GM23248 (cell line): Measurements from ENCODE around the gene MPDZ. TPM values are rescaled to one million over a fixed set of nuclear protein-coding genes. Genes with fewer than 3 reads are reported as not detected.
A peak's percentile ranks its signal among the peaks of the same experiment; 100 is the strongest.

Experiments
- DNase-seq: peaks from one replicate; pipeline ENCODE4 v3.0.0-alpha.2; 2015
- H2AFZ ChIP-seq: fragments of 200-600 bp; sonication (generic); 2 replicates; pipeline ENCODE4 v1.6.1; 2016; ENCODE audit warnings: antibody characterized with exemption
- H3F3A ChIP-seq: fragments of 200-600 bp; sonication (generic); 2 replicates; pipeline ENCODE4 v1.6.1; 2016; ENCODE audit warnings: mild to moderate bottlenecking, antibody characterized with exemption, mixed run types; ENCODE audit not compliant: insufficient read depth
- H3K27ac ChIP-seq: fragments of 200-600 bp; sonication (generic); 2 replicates; pipeline ENCODE4 v1.5.1; 2016; ENCODE audit warnings: mild to moderate bottlenecking
- H3K27me3 ChIP-seq: fragments of 200-600 bp; sonication (generic); replicated peaks from 2 replicates; pipeline ENCODE4 v1.6.1; 2016; ENCODE audit warnings: mild to moderate bottlenecking; ENCODE audit not compliant: insufficient read depth
- H3K36me3 ChIP-seq: fragments of 200-600 bp; sonication (generic); 2 replicates; pipeline ENCODE4 v1.6.1; 2016; ENCODE audit warnings: low read depth, mild to moderate bottlenecking
- H3K4me1 ChIP-seq: fragments of 200-600 bp; sonication (generic); 2 replicates; pipeline ENCODE4 v1.6.1; 2016; ENCODE audit warnings: mild to moderate bottlenecking; ENCODE audit not compliant: insufficient read depth
- H3K4me2 ChIP-seq: fragments of 200-600 bp; sonication (generic); one replicate; pipeline ENCODE4 v1.6.1; 2016; ENCODE audit warnings: mild to moderate bottlenecking; ENCODE audit not compliant: unreplicated experiment
- H3K4me3 ChIP-seq: fragments of 200-600 bp; sonication (generic); 2 replicates; pipeline ENCODE4 v1.5.1; 2016; ENCODE audit warnings: mild to moderate bottlenecking
- H3K79me2 ChIP-seq: fragments of 200-600 bp; sonication (generic); 2 replicates; pipeline ENCODE4 v1.6.1; 2016; ENCODE audit warnings: mild to moderate bottlenecking; ENCODE audit not compliant: insufficient read depth
- H3K9ac ChIP-seq: fragments of 200-600 bp; sonication (generic); 2 replicates; pipeline ENCODE4 v1.6.1; 2016; ENCODE audit warnings: mild to moderate bottlenecking
- H3K9me2 ChIP-seq: fragments of 200-600 bp; sonication (generic); 2 replicates; pipeline ENCODE4 v1.6.1; 2016; ENCODE audit warnings: mixed run types, mild to moderate bottlenecking, moderate library complexity; ENCODE audit not compliant: insufficient read depth
- H3K9me3 ChIP-seq: fragments of 200-600 bp; sonication (generic); one replicate; pipeline ENCODE4 v1.6.1; 2017; ENCODE audit warnings: low read depth
- H4K20me1 ChIP-seq: fragments of 200-600 bp; sonication (generic); 2 replicates; pipeline ENCODE4 v1.6.0; 2016; ENCODE audit not compliant: insufficient read depth
- EZH2 ChIP-seq: fragments of 200-600 bp; sonication (generic); IDR thresholded peaks from 2 replicates; pipeline ENCODE4 v1.6.1; 2018; ENCODE audit warnings: antibody characterized with exemption, mild to moderate bottlenecking; ENCODE audit not compliant: insufficient read depth, poor library complexity, severe bottlenecking
- EZH2phosphoT487 ChIP-seq: fragments of 200-600 bp; sonication (generic); IDR thresholded peaks from 2 replicates; pipeline ENCODE4 v1.6.1; 2018; ENCODE audit warnings: antibody characterized with exemption, moderate library complexity, mild to moderate bottlenecking, low read depth; ENCODE audit not compliant: insufficient read depth
- WGBS, 2 experiments: methylation state at CpG; one replicate each; pipeline ENCODE4 v1.1.6; 2015 to 2017; ENCODE audit warnings: low lambda C conversion rate in 2 of 2, low coverage in 1 of 2; ENCODE audit errors: missing lambda C conversion rate in 2 of 2; 5-methylcytosine and 5-hydroxymethylcytosine counted together
- in situ Hi-C: fragments of 300-500 bp; cut with MboI; formaldehyde crosslinking; loops from 2 replicates; pipeline ENCODE4 v1.15.0; 2020
- polyA plus RNA-seq: library from polyadenylated mRNA; unstranded; fragments of >200 nt; fragmentation: Nextera tagmentation; extraction: Ambion mirVana; gene quantifications from 2 replicates; pipeline ENCODE4 v1.2.1, GENCODE V29; 2016
- total RNA-seq: library from RNA; depleted of rRNA; stranded (reverse); fragments of >200 nt; shearing (Covaris generic); gene quantifications from 2 replicates; pipeline ENCODE4 v1.2.3, GENCODE V29; 2014

Gene MPDZ
- total and polyA plus RNA-seq, 2 experiments from 2014 or later: 17.2 to 31.9 TPM

GRCh38 chr9:13122756-13123369, 156.6 kb downstream of the MPDZ start:
- Histone ChIP-seq H3K27me3 (no peaks in the 10 kb centered on the region), H3F3A (no peaks in the 10 kb centered on the region), H3K36me3 (peaks cover 44% of the 10 kb centered on the region), H3K79me2 (no peaks in the 10 kb centered on the region), H3K4me2 (no peak overlapping the region), H3K4me3 (no peak overlapping the region), H2AFZ (no peak overlapping the region), H3K9me3 (no peaks in the 10 kb centered on the region), H3K4me1 (0 out of 2 replicates have a peak, but pooled peaks cover under 1% of the 10 kb centered on the region), H3K9me2 (no peaks in the 10 kb centered on the region), H3K27ac (no peak overlapping the region), H4K20me1 (no peaks in the 10 kb centered on the region), H3K9ac (no peak overlapping the region)
- 97 to 98% methylated on average over 9 of the region's 9 CpGs for WGBS, 2 experiments
- in situ Hi-C loops: no loop called here
- DNase-seq: no peak
- TF ChIP-seq EZH2 (no peak), EZH2phosphoT487 (no peak)

GRCh38 chr9:13118313-13118712, 161.2 kb downstream of the MPDZ start:
- Histone ChIP-seq H3K9me2 (no peaks in the 10 kb centered on the region), H3K27me3 (no peaks in the 10 kb centered on the region), H2AFZ (no peak overlapping the region), H3F3A (peaks cover 9% of the 10 kb centered on the region), H3K9me3 (no peaks in the 10 kb centered on the region), H3K4me2 (no peak overlapping the region), H3K4me1 (peaks cover 11% of the 10 kb centered on the region), H3K9ac (no peak overlapping the region), H3K27ac (no peak overlapping the region), H3K36me3 (peaks cover 23% of the 10 kb centered on the region), H3K4me3 (no peak overlapping the region), H3K79me2 (no peaks in the 10 kb centered on the region), H4K20me1 (no peaks in the 10 kb centered on the region)
- 94 to 100% methylated on average over 2 of the region's 2 CpGs for WGBS, 2 experiments
- no peak for DNase-seq
- TF ChIP-seq EZH2phosphoT487 (no peak), EZH2 (no peak)
- in situ Hi-C loops: no loop called here

- H3K4me1 ChIP-seq: peaks cover 18% of the 10 kb centered on the region
- H3K9me3 ChIP-seq: no peaks in the 10 kb centered on the region
- H3K27ac ChIP-seq: no peak overlapping the region
- 91 to 94% methylated on average over 2 of the region's 2 CpGs for WGBS, 2 experiments
- DNase-seq: no peak
- no peak overlapping the region for H3K4me3 ChIP-seq
- TF ChIP-seq EZH2 (no peak), EZH2phosphoT487 (no peak)
- H3K36me3 ChIP-seq: peaks cover 31% of the 10 kb centered on the region
- H2AFZ ChIP-seq: no peak overlapping the region
- no peaks in the 10 kb centered on the region for H3K9me2 ChIP-seq
- no peaks in the 10 kb centered on the region for H3K79me2 ChIP-seq
- no peak overlapping the region for H3K4me2 ChIP-seq
- in situ Hi-C loops: no loop called here
- no peak overlapping the region for H3K9ac ChIP-seq
- H4K20me1 ChIP-seq: no peaks in the 10 kb centered on the region
- no peaks in the 10 kb centered on the region for H3K27me3 ChIP-seq
- peaks cover 21% of the 10 kb centered on the region for H3F3A ChIP-seq
Observed at GRCh38 chr9:13116292-13116691, 163.2 kb downstream of the MPDZ start.

DNA sequence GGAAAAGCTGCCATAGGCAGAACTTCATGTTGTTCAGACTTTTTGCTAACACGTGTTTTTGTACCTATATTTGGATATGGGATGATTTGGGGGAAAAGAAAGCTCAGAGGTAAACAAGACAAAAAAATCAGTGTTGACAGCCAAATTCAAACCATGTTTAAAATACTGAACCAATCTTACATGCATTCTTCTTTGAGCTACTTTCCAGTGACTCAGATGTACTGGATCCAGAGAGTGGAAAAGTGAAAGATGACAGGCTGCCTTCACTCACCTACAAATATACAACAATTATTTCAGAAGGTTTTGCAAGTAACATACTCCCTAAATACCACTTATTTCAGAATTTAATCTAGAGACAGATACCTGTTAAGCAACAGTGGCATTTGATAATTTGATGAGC, 165.7 kb downstream of the MPDZ start:
- peak; percentile 36 for DNase-seq
- no peaks in the 10 kb centered on the region for H3K9me3 ChIP-seq

More for the DNA sequence above, 165.7 kb downstream of the MPDZ start:
- H3K9ac ChIP-seq: no peak overlapping the region
- WGBS, 2 experiments: 0 to 2% methylated on average over 1 of the region's 1 CpG
- TF ChIP-seq EZH2phosphoT487: no peak
- no peak for TF ChIP-seq EZH2
- no peak overlapping the region for H2AFZ ChIP-seq
- peaks cover 23% of the 10 kb centered on the region for H3K4me1 ChIP-seq
- in situ Hi-C loops: no loop called here
- H3F3A ChIP-seq: peaks cover 21% of the 10 kb centered on the region
- no peaks in the 10 kb centered on the region for H3K9me2 ChIP-seq
- H3K36me3 ChIP-seq: peaks cover 31% of the 10 kb centered on the region
- H4K20me1 ChIP-seq: no peaks in the 10 kb centered on the region
- no peaks in the 10 kb centered on the region for H3K79me2 ChIP-seq
- H3K4me3 ChIP-seq: peak overlapping the region; percentile 25; the same call in 1 of the 2 replicates
- peak overlapping the region; percentile 55 for H3K4me2 ChIP-seq
- H3K27ac ChIP-seq: peak overlapping the region; percentile 34; the same call in 1 of the 2 replicates
- H3K27me3 ChIP-seq: no peaks in the 10 kb centered on the region
